ENCODE measurements around the gene ARHGEF2. TPM values are rescaled to one million over a fixed set of nuclear protein-coding genes. Genes with fewer than 3 reads are reported as not detected.

Gene ARHGEF2
- total and polyA plus RNA-seq, 10 of the 15 experiments (the other 5 are each of a cell fraction or from before 2014, with no cell fraction given) = 8.1 to 113 (median 69.9) TPM

- intact Hi-C loops (cut with micrococcal nuclease; ENCODE audit: unreplicated experiment) (no loop called here), in situ Hi-C loops (cut with MboI) (no loop called here)
- Histone ChIP-seq H4K20me1 (ENCODE audit: control insufficient read depth, insufficient read depth) (no peaks in the 10 kb centered on the region), H3K4me3 (no peak overlapping the region), H3K36me3 (ENCODE audit: control insufficient read depth in 2 of 2, insufficient read depth in 2 of 2, low read length in 1 of 2) (peaks cover 6 to 30% of the 10 kb centered on the region in 2 experiments), H3K27me3 (replicated peaks in 1 of 2; ENCODE audit: control insufficient read depth in 2 of 2, insufficient read depth in 2 of 2, low read length in 1 of 2) (no peaks in the 10 kb centered on the region), H3K9me3 (replicated peaks; ENCODE audit: control insufficient read depth, insufficient read depth, low read length) (no peaks in the 10 kb centered on the region), H2AFZ (ENCODE audit: control insufficient read depth, low read depth, low read length) (no peak overlapping the region), H3K4me1 (ENCODE audit: control insufficient read depth, insufficient read depth, low read length) (no peaks in the 10 kb centered on the region), H3K4me2 (ENCODE audit: control insufficient read depth, insufficient read depth) (no peak overlapping the region), H3K9ac (ENCODE audit: control insufficient read depth, insufficient read depth, low read length) (no peak overlapping the region), H3K79me2 (ENCODE audit: control insufficient read depth, insufficient read depth, low read length) (peaks cover 3% of the 10 kb centered on the region; the same call in 1 of the 2 replicates), H3K27ac (ENCODE audit: control insufficient read depth, insufficient read depth) (no peak overlapping the region)
- no peak for ATAC-seq
- POLR2A ChIA-PET = no interaction called here
- SMC1A ChIA-PET (ENCODE audit: uncharacterized antibody, unreplicated experiment) = interaction anchor here (0.5 to 2.6 kb wide), 11 partner anchors 12 to 242 kb away, joined by 3 to 6 read pairs (median 3); no protein-coding TSS in a partner anchor
- 96% methylated on average over 12 of the region's 12 CpGs for WGBS (ENCODE audit: insufficient coverage, insufficient replicate concordance, low lambda C conversion rate, missing lambda C conversion rate)
- BruUV-seq (replicated peaks) = TSS peak; percentile 41
- DNase-seq (ENCODE audit: low read depth, low spot score) = no peak
- RAD21 ChIA-PET (ENCODE audit: unreplicated experiment) = interaction anchor here (1.3 to 1.6 kb wide), 2 partner anchors 22 to 28 kb away, joined by 4 read pairs; no protein-coding TSS in a partner anchor
- FAIRE-seq = no peak
- CTCF ChIA-PET = interaction anchor here (1.0 to 2.1 kb wide), 3 partner anchors 44 to 162 kb away, joined by 3 to 8 read pairs (median 4); partner anchors contain the start of gene SYT11
- TF ChIP-seq, protein P1, sequence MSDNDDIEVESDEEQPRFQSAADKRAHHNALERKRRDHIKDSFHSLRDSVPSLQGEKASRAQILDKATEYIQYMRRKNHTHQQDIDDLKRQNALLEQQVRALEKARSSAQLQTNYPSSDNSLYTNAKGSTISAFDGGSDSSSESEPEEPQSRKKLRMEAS (IDR thresholded peaks at IDR 0.05; ENCODE audit: low read depth, low read length) = no peak
- TF ChIP-seq LARP7 (IDR thresholded peaks at IDR 0.05) (no peak), KAT2A (conservative IDR thresholded peaks at IDR 0.05; ENCODE audit: control insufficient read depth, low read depth, low read length) (no peak), CREB1 (IDR thresholded peaks at IDR 0.05; ENCODE audit: low read depth) (no peak), TCF3 (IDR thresholded peaks at IDR 0.05; ENCODE audit: borderline replicate concordance, insufficient read depth, low read depth, low read length) (no peak), ZZZ3 (IDR thresholded peaks at IDR 0.05; ENCODE audit: control insufficient read depth, insufficient read length, low read depth) (no peak), PAX5 (IDR thresholded peaks at IDR 0.05; ENCODE audit: borderline replicate concordance, low read depth, low read length) (no peak), JUND (IDR thresholded peaks at IDR 0.05; ENCODE audit: low read depth, low read length) (no peak), ATF3 (IDR thresholded peaks at IDR 0.05; ENCODE audit: borderline replicate concordance, extremely low read depth, low read depth, low read length) (no peak), GABPA (IDR thresholded peaks at IDR 0.05; ENCODE audit: low read depth) (no peak), ZNF217 (IDR thresholded peaks at IDR 0.05) (no peak)
- TF ChIP-seq, protein P2, sequence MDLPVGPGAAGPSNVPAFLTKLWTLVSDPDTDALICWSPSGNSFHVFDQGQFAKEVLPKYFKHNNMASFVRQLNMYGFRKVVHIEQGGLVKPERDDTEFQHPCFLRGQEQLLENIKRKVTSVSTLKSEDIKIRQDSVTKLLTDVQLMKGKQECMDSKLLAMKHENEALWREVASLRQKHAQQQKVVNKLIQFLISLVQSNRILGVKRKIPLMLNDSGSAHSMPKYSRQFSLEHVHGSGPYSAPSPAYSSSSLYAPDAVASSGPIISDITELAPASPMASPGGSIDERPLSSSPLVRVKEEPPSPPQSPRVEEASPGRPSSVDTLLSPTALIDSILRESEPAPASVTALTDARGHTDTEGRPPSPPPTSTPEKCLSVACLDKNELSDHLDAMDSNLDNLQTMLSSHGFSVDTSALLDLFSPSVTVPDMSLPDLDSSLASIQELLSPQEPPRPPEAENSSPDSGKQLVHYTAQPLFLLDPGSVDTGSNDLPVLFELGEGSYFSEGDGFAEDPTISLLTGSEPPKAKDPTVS (IDR thresholded peaks at IDR 0.05; ENCODE audit: low read depth, low read length) = no peak
- TF ChIP-seq, protein P3, sequence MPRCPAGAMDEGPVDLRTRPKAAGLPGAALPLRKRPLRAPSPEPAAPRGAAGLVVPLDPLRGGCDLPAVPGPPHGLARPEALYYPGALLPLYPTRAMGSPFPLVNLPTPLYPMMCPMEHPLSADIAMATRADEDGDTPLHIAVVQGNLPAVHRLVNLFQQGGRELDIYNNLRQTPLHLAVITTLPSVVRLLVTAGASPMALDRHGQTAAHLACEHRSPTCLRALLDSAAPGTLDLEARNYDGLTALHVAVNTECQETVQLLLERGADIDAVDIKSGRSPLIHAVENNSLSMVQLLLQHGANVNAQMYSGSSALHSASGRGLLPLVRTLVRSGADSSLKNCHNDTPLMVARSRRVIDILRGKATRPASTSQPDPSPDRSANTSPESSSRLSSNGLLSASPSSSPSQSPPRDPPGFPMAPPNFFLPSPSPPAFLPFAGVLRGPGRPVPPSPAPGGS (IDR thresholded peaks at IDR 0.05; ENCODE audit: borderline replicate concordance, insufficient read depth, low read depth, low read length, poor library complexity, severe bottlenecking) = no peak
- TF ChIP-seq, protein P4, sequence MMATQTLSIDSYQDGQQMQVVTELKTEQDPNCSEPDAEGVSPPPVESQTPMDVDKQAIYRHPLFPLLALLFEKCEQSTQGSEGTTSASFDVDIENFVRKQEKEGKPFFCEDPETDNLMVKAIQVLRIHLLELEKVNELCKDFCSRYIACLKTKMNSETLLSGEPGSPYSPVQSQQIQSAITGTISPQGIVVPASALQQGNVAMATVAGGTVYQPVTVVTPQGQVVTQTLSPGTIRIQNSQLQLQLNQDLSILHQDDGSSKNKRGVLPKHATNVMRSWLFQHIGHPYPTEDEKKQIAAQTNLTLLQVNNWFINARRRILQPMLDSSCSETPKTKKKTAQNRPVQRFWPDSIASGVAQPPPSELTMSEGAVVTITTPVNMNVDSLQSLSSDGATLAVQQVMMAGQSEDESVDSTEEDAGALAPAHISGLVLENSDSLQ (IDR thresholded peaks at IDR 0.05) = no peak
These were observed 74.1 kb downstream of the ARHGEF2 start for GRCh38 chr1:155904261-155904660.

Measured in GM12878 (cell line).